Panc1 (cell line): ENCODE results near the gene GID4.
"Not testable (repeated sequence)": the region's sequence is repeated elsewhere in the genome, so short reads cannot be mapped to it uniquely, and the experiment has no call there.

Experiments
- POLR2AphosphoS5 ChIP-seq: IDR thresholded peaks from 2 replicates; pipeline ENCODE4 v1.6.1; 2012; ENCODE audit warnings: mild to moderate bottlenecking, low read depth, low read length, moderate library complexity
- SIN3A ChIP-seq: IDR thresholded peaks from 2 replicates; pipeline ENCODE4 v1.6.1; 2012; ENCODE audit warnings: low read depth, mild to moderate bottlenecking, low read length, moderate library complexity, borderline replicate concordance; ENCODE audit not compliant: insufficient read depth
- TCF7L2 ChIP-seq: IDR thresholded peaks from 2 replicates; pipeline ENCODE4 v1.6.1; 2011; ENCODE audit warnings: mild to moderate bottlenecking, low read depth, low read length, inconsistent platforms
- TF ChIP-seq, protein P1 (sequence below): fragments of 450-650 bp; IDR thresholded peaks from 2 replicates; pipeline ENCODE4 v1.5.1; 2017; ENCODE audit warnings: mild to moderate bottlenecking
- TF ChIP-seq, protein P2 (sequence below), 2 experiments: IDR thresholded peaks; 2 replicates each; pipeline ENCODE4 v1.6.1; 2011 to 2012; ENCODE audit warnings: low read depth in 2 of 2, control low read depth in 1 of 2, low read length in 1 of 2, mild to moderate bottlenecking in 1 of 2, moderate library complexity in 1 of 2; ENCODE audit not compliant: insufficient read depth in 1 of 2

DNA sequence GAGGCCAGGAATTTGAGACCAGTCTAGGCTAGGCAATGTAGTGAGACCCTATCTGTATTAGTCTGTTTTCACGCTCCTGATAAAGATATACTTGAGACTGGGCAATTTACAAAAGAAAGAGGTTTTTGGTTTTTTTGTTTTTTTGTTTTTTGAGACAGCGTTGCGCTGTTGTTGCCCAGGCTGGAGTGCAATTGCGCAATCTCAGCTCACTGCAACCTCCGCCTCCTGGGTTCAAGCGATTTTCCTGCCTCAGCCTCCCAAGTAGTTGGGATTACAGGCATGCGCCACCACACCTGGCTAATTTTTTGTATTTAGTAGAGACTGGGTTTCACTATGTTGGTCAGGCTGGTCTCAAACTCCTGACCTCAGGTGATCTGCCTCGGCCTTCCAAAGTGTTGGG is 43.3 kb upstream of the GID4 start:
- TF ChIP-seq, protein P1, sequence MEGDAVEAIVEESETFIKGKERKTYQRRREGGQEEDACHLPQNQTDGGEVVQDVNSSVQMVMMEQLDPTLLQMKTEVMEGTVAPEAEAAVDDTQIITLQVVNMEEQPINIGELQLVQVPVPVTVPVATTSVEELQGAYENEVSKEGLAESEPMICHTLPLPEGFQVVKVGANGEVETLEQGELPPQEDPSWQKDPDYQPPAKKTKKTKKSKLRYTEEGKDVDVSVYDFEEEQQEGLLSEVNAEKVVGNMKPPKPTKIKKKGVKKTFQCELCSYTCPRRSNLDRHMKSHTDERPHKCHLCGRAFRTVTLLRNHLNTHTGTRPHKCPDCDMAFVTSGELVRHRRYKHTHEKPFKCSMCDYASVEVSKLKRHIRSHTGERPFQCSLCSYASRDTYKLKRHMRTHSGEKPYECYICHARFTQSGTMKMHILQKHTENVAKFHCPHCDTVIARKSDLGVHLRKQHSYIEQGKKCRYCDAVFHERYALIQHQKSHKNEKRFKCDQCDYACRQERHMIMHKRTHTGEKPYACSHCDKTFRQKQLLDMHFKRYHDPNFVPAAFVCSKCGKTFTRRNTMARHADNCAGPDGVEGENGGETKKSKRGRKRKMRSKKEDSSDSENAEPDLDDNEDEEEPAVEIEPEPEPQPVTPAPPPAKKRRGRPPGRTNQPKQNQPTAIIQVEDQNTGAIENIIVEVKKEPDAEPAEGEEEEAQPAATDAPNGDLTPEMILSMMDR = not testable (repeated sequence)
- not testable (repeated sequence) for TF ChIP-seq POLR2AphosphoS5, TCF7L2, SIN3A
- TF ChIP-seq, protein P2, sequence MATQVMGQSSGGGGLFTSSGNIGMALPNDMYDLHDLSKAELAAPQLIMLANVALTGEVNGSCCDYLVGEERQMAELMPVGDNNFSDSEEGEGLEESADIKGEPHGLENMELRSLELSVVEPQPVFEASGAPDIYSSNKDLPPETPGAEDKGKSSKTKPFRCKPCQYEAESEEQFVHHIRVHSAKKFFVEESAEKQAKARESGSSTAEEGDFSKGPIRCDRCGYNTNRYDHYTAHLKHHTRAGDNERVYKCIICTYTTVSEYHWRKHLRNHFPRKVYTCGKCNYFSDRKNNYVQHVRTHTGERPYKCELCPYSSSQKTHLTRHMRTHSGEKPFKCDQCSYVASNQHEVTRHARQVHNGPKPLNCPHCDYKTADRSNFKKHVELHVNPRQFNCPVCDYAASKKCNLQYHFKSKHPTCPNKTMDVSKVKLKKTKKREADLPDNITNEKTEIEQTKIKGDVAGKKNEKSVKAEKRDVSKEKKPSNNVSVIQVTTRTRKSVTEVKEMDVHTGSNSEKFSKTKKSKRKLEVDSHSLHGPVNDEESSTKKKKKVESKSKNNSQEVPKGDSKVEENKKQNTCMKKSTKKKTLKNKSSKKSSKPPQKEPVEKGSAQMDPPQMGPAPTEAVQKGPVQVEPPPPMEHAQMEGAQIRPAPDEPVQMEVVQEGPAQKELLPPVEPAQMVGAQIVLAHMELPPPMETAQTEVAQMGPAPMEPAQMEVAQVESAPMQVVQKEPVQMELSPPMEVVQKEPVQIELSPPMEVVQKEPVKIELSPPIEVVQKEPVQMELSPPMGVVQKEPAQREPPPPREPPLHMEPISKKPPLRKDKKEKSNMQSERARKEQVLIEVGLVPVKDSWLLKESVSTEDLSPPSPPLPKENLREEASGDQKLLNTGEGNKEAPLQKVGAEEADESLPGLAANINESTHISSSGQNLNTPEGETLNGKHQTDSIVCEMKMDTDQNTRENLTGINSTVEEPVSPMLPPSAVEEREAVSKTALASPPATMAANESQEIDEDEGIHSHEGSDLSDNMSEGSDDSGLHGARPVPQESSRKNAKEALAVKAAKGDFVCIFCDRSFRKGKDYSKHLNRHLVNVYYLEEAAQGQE (IDR thresholded peaks at IDR 0.05; ENCODE audit: insufficient read depth in 1 of 2, low read depth in 2 of 2, low read length in 1 of 2) = not testable (repeated sequence)
